SU-DHL-6 (cell line): ENCODE data around the gene KRT78.

Source experiments
- H2AFZ ChIP-seq: fragments of 200-600 bp; sonication (generic); 2 replicates; pipeline ENCODE4 v1.6.1; 2014; ENCODE audit warnings: low read depth, mild to moderate bottlenecking, moderate library complexity, mixed read lengths, antibody characterized with exemption, low read length; ENCODE audit not compliant: severe bottlenecking
- H3F3A ChIP-seq: fragments of 200-600 bp; shearing (Covaris generic); 2 replicates; pipeline ENCODE4 v1.6.0; 2016; ENCODE audit warnings: antibody characterized with exemption, mild to moderate bottlenecking; ENCODE audit not compliant: insufficient read depth
- H3K27ac ChIP-seq: fragments of 200-600 bp; sonication (generic); 2 replicates; pipeline ENCODE4 v1.5.1; 2016; ENCODE audit warnings: low read depth, mild to moderate bottlenecking, low read length, moderate library complexity, mixed read lengths
- H3K27me3 ChIP-seq: fragments of 200-600 bp; sonication (generic), shearing (Covaris generic); 2 replicates; pipeline ENCODE4 v1.6.0; 2014; ENCODE audit warnings: mild to moderate bottlenecking, low read length
- H3K36me3 ChIP-seq: fragments of 200-600 bp; sonication (generic); 2 replicates; pipeline ENCODE4 v1.6.1; 2014; ENCODE audit warnings: mild to moderate bottlenecking, low read length, mixed read lengths
- H3K4me2 ChIP-seq: fragments of 300-600, 200-600 bp; shearing (Covaris generic), sonication (generic); 2 replicates; pipeline ENCODE4 v1.6.0; 2014; ENCODE audit warnings: low read length, low read depth, mild to moderate bottlenecking; ENCODE audit not compliant: poor library complexity, severe bottlenecking
- H3K4me3 ChIP-seq: fragments of 200-600 bp; sonication (generic); 2 replicates; pipeline ENCODE4 v1.5.1; 2014; ENCODE audit warnings: antibody characterized with exemption, low read length, mild to moderate bottlenecking, mixed read lengths; ENCODE audit not compliant: insufficient read depth, poor library complexity, severe bottlenecking
- H3K79me2 ChIP-seq: fragments of 200-600 bp; sonication (generic); 2 replicates; pipeline ENCODE4 v1.6.1; 2014; ENCODE audit warnings: mild to moderate bottlenecking, low read length, moderate library complexity; ENCODE audit not compliant: insufficient read depth
- H3K9ac ChIP-seq: fragments of 200-600 bp; sonication (generic); 2 replicates; pipeline ENCODE4 v1.7.0; 2014; ENCODE audit warnings: mild to moderate bottlenecking, low read length
- H3K9me2 ChIP-seq: fragments of 200-600 bp; sonication (generic); replicated peaks from 2 replicates; pipeline ENCODE4 v1.6.1; 2014; ENCODE audit warnings: low read length; ENCODE audit not compliant: insufficient read depth
- H3K9me3 ChIP-seq: fragments of 200-600 bp; sonication (generic); 2 replicates; pipeline ENCODE4 v1.6.1; 2014; ENCODE audit warnings: low read length, mixed read lengths; ENCODE audit not compliant: insufficient read depth
- H4K20me1 ChIP-seq: fragments of 200-600 bp; sonication (generic); 2 replicates; pipeline ENCODE4 v1.6.1; 2014; ENCODE audit warnings: low read depth, mild to moderate bottlenecking, antibody characterized with exemption, low read length, moderate library complexity, mixed read lengths
- EZH2phosphoT487 ChIP-seq: fragments of 200-600 bp; sonication (generic), shearing (Covaris generic); conservative IDR thresholded peaks from 2 replicates; pipeline ENCODE4 v1.6.1; 2018; ENCODE audit warnings: mild to moderate bottlenecking, antibody characterized with exemption, low read length, moderate library complexity, mixed read lengths
- TF ChIP-seq, protein P1 (sequence below): fragments of 200-600 bp; sonication (generic); IDR thresholded peaks from one replicate; pipeline ENCODE4 v1.5.1; 2017; ENCODE audit warnings: antibody characterized with exemption, mild to moderate bottlenecking, low read length, moderate library complexity; ENCODE audit not compliant: insufficient read depth, poor library complexity, severe bottlenecking

KRT78 gene

GRCh38 chr12:52792185-52793029, 56.4 kb downstream of the KRT78 start:
- H3F3A ChIP-seq, result no peaks in the 10 kb centered on the region
- H3K9me2 ChIP-seq, result no peaks in the 10 kb centered on the region
- H3K9ac ChIP-seq, result no peak overlapping the region
- H3K27me3 ChIP-seq, result no peaks in the 10 kb centered on the region
- H3K36me3 ChIP-seq, result no peaks in the 10 kb centered on the region
- H2AFZ ChIP-seq, result no peak overlapping the region
- H3K4me3 ChIP-seq, result no peak overlapping the region
- H3K4me2 ChIP-seq, result no peak overlapping the region
- no peak for TF ChIP-seq EZH2phosphoT487
- TF ChIP-seq, protein P1, sequence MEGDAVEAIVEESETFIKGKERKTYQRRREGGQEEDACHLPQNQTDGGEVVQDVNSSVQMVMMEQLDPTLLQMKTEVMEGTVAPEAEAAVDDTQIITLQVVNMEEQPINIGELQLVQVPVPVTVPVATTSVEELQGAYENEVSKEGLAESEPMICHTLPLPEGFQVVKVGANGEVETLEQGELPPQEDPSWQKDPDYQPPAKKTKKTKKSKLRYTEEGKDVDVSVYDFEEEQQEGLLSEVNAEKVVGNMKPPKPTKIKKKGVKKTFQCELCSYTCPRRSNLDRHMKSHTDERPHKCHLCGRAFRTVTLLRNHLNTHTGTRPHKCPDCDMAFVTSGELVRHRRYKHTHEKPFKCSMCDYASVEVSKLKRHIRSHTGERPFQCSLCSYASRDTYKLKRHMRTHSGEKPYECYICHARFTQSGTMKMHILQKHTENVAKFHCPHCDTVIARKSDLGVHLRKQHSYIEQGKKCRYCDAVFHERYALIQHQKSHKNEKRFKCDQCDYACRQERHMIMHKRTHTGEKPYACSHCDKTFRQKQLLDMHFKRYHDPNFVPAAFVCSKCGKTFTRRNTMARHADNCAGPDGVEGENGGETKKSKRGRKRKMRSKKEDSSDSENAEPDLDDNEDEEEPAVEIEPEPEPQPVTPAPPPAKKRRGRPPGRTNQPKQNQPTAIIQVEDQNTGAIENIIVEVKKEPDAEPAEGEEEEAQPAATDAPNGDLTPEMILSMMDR, result no peak
- H3K79me2 ChIP-seq, result no peaks in the 10 kb centered on the region
- no peak overlapping the region for H3K27ac ChIP-seq
- no peaks in the 10 kb centered on the region for H3K9me3 ChIP-seq
- H4K20me1 ChIP-seq, result no peaks in the 10 kb centered on the region

GRCh38 chr12:52791271-52792184, 57.3 kb downstream of the KRT78 start:
- no peak overlapping the region for H2AFZ ChIP-seq
- no peak overlapping the region for H3K4me3 ChIP-seq
- H3K9ac ChIP-seq, result no peak overlapping the region
- H3K27me3 ChIP-seq, result no peaks in the 10 kb centered on the region
- no peaks in the 10 kb centered on the region for H3K9me3 ChIP-seq
- no peaks in the 10 kb centered on the region for H3K36me3 ChIP-seq
- H3K27ac ChIP-seq, result no peak overlapping the region
- H3F3A ChIP-seq, result no peaks in the 10 kb centered on the region
- H3K9me2 ChIP-seq, result no peaks in the 10 kb centered on the region
- no peak overlapping the region for H3K4me2 ChIP-seq
- no peaks in the 10 kb centered on the region for H4K20me1 ChIP-seq
- no peaks in the 10 kb centered on the region for H3K79me2 ChIP-seq
- no peak for TF ChIP-seq EZH2phosphoT487
- TF ChIP-seq, protein P1, result no peak

DNA sequence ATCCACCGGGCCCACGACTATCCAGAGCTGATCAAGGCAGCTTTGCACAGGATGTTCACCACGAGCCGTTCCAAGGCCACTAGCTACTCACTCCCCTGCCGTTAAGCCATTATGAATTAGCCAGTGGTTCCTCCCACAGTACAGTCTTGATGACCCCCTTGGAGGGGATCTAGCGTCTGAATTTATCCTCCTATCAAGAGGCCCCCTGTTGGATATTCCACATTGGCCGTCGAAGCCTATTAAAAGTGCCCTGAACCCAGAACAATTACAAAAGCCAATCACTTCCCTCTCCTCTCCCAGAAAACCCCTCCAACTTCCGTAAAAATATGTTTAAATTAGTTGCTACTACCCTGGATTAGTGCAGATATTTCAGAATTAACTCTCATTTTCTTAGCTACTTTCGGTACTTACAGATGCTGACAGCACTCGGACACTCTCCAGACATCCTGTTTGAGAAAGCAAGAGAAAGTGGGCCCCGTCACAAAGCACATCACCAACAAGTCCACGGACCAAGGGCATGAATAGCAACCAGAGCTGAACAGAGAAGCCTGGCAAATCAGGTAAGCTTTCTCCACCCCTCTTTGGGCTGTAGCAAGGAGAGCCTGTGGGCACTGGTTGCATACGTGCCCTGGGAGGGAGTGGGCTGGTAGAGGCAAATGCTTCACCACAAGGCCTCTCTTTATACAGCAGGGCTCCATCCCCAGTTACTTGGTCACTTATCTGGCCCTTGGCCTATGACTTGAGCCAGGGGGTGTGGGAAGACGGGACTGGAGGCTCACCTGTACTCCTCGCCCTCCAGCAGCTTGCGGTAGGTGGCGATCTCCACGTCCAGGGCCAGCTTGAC, 58.1 kb downstream of the KRT78 start:
- no peak overlapping the region for H3K27ac ChIP-seq
- H3K79me2 ChIP-seq, result no peaks in the 10 kb centered on the region
- TF ChIP-seq, protein P1, result no peak
- no peak for TF ChIP-seq EZH2phosphoT487
- no peaks in the 10 kb centered on the region for H3K9me3 ChIP-seq
- no peak overlapping the region for H3K9ac ChIP-seq
- H3F3A ChIP-seq, result no peaks in the 10 kb centered on the region
- no peak overlapping the region for H2AFZ ChIP-seq
- no peaks in the 10 kb centered on the region for H4K20me1 ChIP-seq
- H3K27me3 ChIP-seq, result no peaks in the 10 kb centered on the region
- H3K36me3 ChIP-seq, result no peaks in the 10 kb centered on the region
- H3K9me2 ChIP-seq, result no peaks in the 10 kb centered on the region
- no peak overlapping the region for H3K4me3 ChIP-seq
- no peak overlapping the region for H3K4me2 ChIP-seq
